GM13977 (cell line): Measurements from ENCODE around the gene CACNA1H.

Experiments used
- DNase-seq: peaks from one replicate; pipeline ENCODE4 v3.0.0; 2012; ENCODE audit warnings: low spot score
- CTCF ChIP-seq: IDR thresholded peaks from 2 replicates; pipeline ENCODE4 v1.5.1; 2012; ENCODE audit warnings: mild to moderate bottlenecking, control low read depth; ENCODE audit not compliant: insufficient read depth; ENCODE audit errors: extremely low read depth, missing control alignments
- in situ Hi-C: fragments of 300-500 bp; cut with MboI; formaldehyde crosslinking; loops from one replicate; pipeline ENCODE4 v1.12.0; 2022; ENCODE audit warnings: low sequenced_read_pairs, low pct_unique_long_range_greater_than_20kb, mixed read lengths, inconsistent platforms; ENCODE audit not compliant: unreplicated experiment

CACNA1H gene

GRCh38 chr16:1121601-1122397 lies 31.1 kb upstream of the CACNA1H start:
- DNase-seq, result no peak
- in situ Hi-C loops, result no loop called here
- no peak for TF ChIP-seq CTCF

- no peak for DNase-seq
- in situ Hi-C loops, result no loop called here
- no peak for TF ChIP-seq CTCF
These were observed 30.5 kb upstream of the CACNA1H start for GRCh38 chr16:1122398-1122765.

- no peak for TF ChIP-seq CTCF
- DNase-seq, result no peak
- in situ Hi-C loops, result no loop called here
These were observed 29.2 kb upstream of the CACNA1H start for GRCh38 chr16:1123525-1124230.

- in situ Hi-C loops, result no loop called here
- no peak for DNase-seq
These were observed 28.6 kb upstream of the CACNA1H start for GRCh38 chr16:1124291-1124690.

GRCh38 chr16:1124795-1125194 lies 28.1 kb upstream of the CACNA1H start:
- no peak for TF ChIP-seq CTCF
- in situ Hi-C loops, result no loop called here
- no peak for DNase-seq

More at GRCh38 chr16:1124291-1124690, 28.6 kb upstream of the CACNA1H start:
- TF ChIP-seq CTCF, result no peak

- no peak for DNase-seq
These were observed 27.4 kb upstream of the CACNA1H start for GRCh38 chr16:1125471-1125870.

More at GRCh38 chr16:1125471-1125870, 27.4 kb upstream of the CACNA1H start:
- no peak for TF ChIP-seq CTCF
- in situ Hi-C loops, result no loop called here
